K562 (cell line): ENCODE measurements around the gene TLE3. TPM values are rescaled to one million over a fixed set of nuclear protein-coding genes. Genes with fewer than 3 reads are reported as not detected.

Experiments
- CHCHD3 ChIP-seq: fragments of 250-450 bp; sonication (Bioruptor Pico); IDR thresholded peaks from 2 replicates; pipeline ENCODE4 v2.1.2; 2022; ENCODE audit warnings: mild to moderate bottlenecking
- EP300 ChIP-seq: IDR thresholded peaks from 2 replicates; pipeline ENCODE4 v1.6.1; 2012; ENCODE audit warnings: low read length, improper control_type of control experiment
- ERF ChIP-seq: fragments of 450-650 bp; formaldehyde crosslinking; IDR thresholded peaks from 2 replicates; pipeline ENCODE4 v1.4.0; 2020; ENCODE audit warnings: mild to moderate bottlenecking, mixed read lengths
- ETS2 ChIP-seq: IDR thresholded peaks from 2 replicates; pipeline ENCODE4 v1.6.1; 2016; ENCODE audit warnings: borderline replicate concordance, missing genetic modification characterization, mild to moderate bottlenecking, moderate library complexity, missing compliant biosample characterization; ENCODE audit not compliant: poor library complexity, severe bottlenecking
- FOXA1 ChIP-seq: fragments of 450-650 bp; IDR thresholded peaks from 2 replicates; pipeline ENCODE4 v1.6.1; 2016; ENCODE audit warnings: mild to moderate bottlenecking, borderline replicate concordance
- GATAD2B ChIP-seq: fragments of 450-650 bp; IDR thresholded peaks from 2 replicates; pipeline ENCODE4 v1.6.1; 2017; ENCODE audit warnings: mild to moderate bottlenecking, borderline replicate concordance
- LARP7 ChIP-seq: fragments of 450-650 bp; IDR thresholded peaks from 2 replicates; pipeline ENCODE4 v1.6.1; 2016
- MAFF ChIP-seq: IDR thresholded peaks from 2 replicates; pipeline ENCODE4 v1.6.1; 2012; ENCODE audit warnings: low read length, improper control_type of control experiment
- RFX5 ChIP-seq: IDR thresholded peaks from 2 replicates; pipeline ENCODE4 v1.6.1; 2011; ENCODE audit warnings: low read depth, mild to moderate bottlenecking, improper control_type of control experiment, low read length
- ZFX ChIP-seq: sonication (generic); formaldehyde crosslinking; IDR thresholded peaks from 2 replicates; pipeline ENCODE4 v1.8.0; 2022; ENCODE audit warnings: mild to moderate bottlenecking, missing genetic modification reagents, moderate library complexity
- ZNF785 ChIP-seq: fragments of 250-450 bp; sonication (Bioruptor Pico); IDR thresholded peaks from 2 replicates; pipeline ENCODE4 v1.4.0; 2020; ENCODE audit warnings: mild to moderate bottlenecking
- polyA plus RNA-seq, 8 experiments: library from polyadenylated mRNA; depleted of rRNA in 4 of 8; stranded (reverse) in 5 of 8; unstranded in 3 of 8; fragments of >200 nt; fragmentation: Nextera tagmentation in 2 of 8; fragmentation: Illumina TruSeq in 1 of 8; extraction: Ambion mirVana in 2 of 8; extraction: Trizol in 1 of 8; gene quantifications; 2 replicates each; pipeline versions ENCODE4 v1.2.1 to v1.2.3, GENCODE V29; 2011 to 2014; ENCODE audit warnings: inconsistent platforms in 1 of 8, missing spikeins in 1 of 8
- total RNA-seq, 7 experiments: library from RNA; depleted of rRNA in 6 of 7; stranded (reverse); fragments of >200 nt in 6 of 7; fragmentation: Illumina TruSeq in 2 of 7; extraction: Trizol in 2 of 7; gene quantifications; 2 replicates each; pipeline versions ENCODE4 v1.2.1 to v1.2.3, GENCODE V29; 2011 to 2021; ENCODE audit warnings: low replicate concordance in 1 of 7
- TF ChIP-seq, protein P1 (sequence below): fragments of 250-450 bp; sonication (Bioruptor Pico); IDR thresholded peaks from 2 replicates; pipeline ENCODE4 v1.5.1; 2021; ENCODE audit warnings: mild to moderate bottlenecking
- TF ChIP-seq, protein P2 (sequence below): fragments of 250-450 bp; sonication (Bioruptor Pico); IDR thresholded peaks from 2 replicates; pipeline ENCODE4 v1.4.0; 2020; ENCODE audit warnings: mild to moderate bottlenecking, moderate library complexity, borderline replicate concordance
- TF ChIP-seq, protein P3 (sequence below): fragments of 450-650 bp; IDR thresholded peaks from 2 replicates; pipeline ENCODE4 v1.7.0; 2016; ENCODE audit warnings: borderline replicate concordance
- TF ChIP-seq, protein P4 (sequence below): fragments of 450-650 bp; formaldehyde crosslinking; IDR thresholded peaks from 2 replicates; pipeline ENCODE4 v1.4.0; 2020; ENCODE audit warnings: mild to moderate bottlenecking, moderate library complexity
- TF ChIP-seq, protein P5 (sequence below): sonication (generic); formaldehyde crosslinking; IDR thresholded peaks from 2 replicates; pipeline ENCODE4 v1.8.1; 2023; ENCODE audit warnings: mild to moderate bottlenecking, missing genetic modification reagents
- TF ChIP-seq, protein P6 (sequence below): fragments of 200-800 bp; sonication (Bioruptor generic); IDR thresholded peaks from 2 replicates; pipeline ENCODE4 v1.6.1; 2017; ENCODE audit warnings: missing genetic modification characterization, missing compliant biosample characterization

TLE3 gene
- total and polyA plus RNA-seq, 9 of the 15 experiments (the other 6 are each of a cell fraction or from before 2014, with no cell fraction given): 1.5 to 84.2 (median 14.1) TPM

DNA sequence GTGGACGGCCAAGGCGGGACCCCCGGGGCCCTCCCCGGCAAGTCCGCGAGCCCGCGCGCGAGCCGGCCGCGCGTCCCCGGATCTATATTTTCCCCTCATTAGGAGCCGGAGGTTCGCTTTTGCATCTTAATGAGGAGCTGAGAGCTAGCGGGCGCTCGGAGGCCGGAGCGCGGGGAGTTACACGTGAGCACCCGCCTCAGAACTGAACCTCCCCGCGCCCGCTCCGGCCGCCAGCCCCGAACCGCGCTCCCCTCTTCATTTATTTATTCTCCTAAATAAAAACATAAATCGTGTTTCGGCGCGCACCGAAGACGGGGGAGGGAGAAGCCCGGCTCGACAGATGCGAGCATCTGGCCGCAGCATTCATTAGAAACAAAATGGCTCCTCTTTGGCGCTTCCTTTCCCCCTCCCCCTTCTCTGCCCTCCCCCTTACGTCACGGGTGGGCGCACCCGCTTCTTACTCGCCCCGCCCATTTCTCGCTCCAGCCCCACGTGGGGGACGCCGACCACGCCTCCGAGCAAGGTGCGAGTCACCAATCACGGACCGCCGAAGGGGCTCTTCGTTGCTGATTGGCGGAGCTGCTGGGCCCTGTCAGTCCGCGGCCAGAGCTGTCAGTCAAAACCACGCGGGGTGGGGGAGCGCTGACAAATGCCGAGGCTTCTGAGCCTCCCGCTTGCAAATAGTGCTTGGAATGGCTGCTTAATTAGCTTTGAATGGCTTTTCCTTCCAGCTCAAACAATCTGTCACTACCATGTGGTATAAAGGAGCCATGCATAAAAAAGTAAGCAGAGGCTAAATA is 1.6 kb upstream of the TLE3 start (continued):
- TF ChIP-seq, protein P1, sequence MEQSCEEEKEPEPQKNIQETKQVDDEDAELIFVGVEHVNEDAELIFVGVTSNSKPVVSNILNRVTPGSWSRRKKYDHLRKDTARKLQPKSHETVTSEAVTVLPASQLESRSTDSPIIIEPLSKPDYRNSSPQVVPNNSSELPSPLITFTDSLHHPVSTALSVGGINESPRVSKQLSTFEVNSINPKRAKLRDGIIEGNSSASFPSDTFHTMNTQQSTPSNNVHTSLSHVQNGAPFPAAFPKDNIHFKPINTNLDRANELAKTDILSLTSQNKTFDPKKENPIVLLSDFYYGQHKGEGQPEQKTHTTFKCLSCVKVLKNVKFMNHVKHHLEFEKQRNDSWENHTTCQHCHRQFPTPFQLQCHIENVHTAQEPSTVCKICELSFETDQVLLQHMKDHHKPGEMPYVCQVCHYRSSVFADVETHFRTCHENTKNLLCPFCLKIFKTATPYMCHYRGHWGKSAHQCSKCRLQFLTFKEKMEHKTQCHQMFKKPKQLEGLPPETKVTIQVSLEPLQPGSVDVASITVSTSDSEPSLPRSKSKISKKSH (CRISPR knock-in tag): no peak
- no peak for TF ChIP-seq LARP7
- TF ChIP-seq, protein P2, sequence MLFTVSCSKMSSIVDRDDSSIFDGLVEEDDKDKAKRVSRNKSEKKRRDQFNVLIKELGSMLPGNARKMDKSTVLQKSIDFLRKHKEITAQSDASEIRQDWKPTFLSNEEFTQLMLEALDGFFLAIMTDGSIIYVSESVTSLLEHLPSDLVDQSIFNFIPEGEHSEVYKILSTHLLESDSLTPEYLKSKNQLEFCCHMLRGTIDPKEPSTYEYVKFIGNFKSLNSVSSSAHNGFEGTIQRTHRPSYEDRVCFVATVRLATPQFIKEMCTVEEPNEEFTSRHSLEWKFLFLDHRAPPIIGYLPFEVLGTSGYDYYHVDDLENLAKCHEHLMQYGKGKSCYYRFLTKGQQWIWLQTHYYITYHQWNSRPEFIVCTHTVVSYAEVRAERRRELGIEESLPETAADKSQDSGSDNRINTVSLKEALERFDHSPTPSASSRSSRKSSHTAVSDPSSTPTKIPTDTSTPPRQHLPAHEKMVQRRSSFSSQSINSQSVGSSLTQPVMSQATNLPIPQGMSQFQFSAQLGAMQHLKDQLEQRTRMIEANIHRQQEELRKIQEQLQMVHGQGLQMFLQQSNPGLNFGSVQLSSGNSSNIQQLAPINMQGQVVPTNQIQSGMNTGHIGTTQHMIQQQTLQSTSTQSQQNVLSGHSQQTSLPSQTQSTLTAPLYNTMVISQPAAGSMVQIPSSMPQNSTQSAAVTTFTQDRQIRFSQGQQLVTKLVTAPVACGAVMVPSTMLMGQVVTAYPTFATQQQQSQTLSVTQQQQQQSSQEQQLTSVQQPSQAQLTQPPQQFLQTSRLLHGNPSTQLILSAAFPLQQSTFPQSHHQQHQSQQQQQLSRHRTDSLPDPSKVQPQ (CRISPR knock-in tag): no peak
- TF ChIP-seq, protein P3, sequence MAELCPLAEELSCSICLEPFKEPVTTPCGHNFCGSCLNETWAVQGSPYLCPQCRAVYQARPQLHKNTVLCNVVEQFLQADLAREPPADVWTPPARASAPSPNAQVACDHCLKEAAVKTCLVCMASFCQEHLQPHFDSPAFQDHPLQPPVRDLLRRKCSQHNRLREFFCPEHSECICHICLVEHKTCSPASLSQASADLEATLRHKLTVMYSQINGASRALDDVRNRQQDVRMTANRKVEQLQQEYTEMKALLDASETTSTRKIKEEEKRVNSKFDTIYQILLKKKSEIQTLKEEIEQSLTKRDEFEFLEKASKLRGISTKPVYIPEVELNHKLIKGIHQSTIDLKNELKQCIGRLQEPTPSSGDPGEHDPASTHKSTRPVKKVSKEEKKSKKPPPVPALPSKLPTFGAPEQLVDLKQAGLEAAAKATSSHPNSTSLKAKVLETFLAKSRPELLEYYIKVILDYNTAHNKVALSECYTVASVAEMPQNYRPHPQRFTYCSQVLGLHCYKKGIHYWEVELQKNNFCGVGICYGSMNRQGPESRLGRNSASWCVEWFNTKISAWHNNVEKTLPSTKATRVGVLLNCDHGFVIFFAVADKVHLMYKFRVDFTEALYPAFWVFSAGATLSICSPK: no peak
- TF ChIP-seq, protein P4, sequence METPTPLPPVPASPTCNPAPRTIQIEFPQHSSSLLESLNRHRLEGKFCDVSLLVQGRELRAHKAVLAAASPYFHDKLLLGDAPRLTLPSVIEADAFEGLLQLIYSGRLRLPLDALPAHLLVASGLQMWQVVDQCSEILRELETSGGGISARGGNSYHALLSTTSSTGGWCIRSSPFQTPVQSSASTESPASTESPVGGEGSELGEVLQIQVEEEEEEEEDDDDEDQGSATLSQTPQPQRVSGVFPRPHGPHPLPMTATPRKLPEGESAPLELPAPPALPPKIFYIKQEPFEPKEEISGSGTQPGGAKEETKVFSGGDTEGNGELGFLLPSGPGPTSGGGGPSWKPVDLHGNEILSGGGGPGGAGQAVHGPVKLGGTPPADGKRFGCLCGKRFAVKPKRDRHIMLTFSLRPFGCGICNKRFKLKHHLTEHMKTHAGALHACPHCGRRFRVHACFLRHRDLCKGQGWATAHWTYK (CRISPR knock-in tag): no peak
- no peak for TF ChIP-seq MAFF
- no peak for TF ChIP-seq ERF (CRISPR knock-in tag)
- no peak for TF ChIP-seq ETS2 (tag)
- TF ChIP-seq CHCHD3: no peak
- TF ChIP-seq, protein P5, sequence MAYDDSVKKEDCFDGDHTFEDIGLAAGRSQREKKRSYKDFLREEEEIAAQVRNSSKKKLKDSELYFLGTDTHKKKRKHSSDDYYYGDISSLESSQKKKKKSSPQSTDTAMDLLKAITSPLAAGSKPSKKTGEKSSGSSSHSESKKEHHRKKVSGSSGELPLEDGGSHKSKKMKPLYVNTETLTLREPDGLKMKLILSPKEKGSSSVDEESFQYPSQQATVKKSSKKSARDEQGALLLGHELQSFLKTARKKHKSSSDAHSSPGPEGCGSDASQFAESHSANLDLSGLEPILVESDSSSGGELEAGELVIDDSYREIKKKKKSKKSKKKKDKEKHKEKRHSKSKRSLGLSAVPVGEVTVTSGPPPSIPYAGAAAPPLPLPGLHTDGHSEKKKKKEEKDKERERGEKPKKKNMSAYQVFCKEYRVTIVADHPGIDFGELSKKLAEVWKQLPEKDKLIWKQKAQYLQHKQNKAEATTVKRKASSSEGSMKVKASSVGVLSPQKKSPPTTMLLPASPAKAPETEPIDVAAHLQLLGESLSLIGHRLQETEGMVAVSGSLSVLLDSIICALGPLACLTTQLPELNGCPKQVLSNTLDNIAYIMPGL: no peak
- peak; percentile 77 for TF ChIP-seq ZFX (CRISPR knock-in tag)
- no peak for TF ChIP-seq RFX5
- TF ChIP-seq EP300: no peak
- TF ChIP-seq GATAD2B: no peak
- TF ChIP-seq ZNF785: no peak
- no peak for TF ChIP-seq FOXA1
- TF ChIP-seq, protein P6, sequence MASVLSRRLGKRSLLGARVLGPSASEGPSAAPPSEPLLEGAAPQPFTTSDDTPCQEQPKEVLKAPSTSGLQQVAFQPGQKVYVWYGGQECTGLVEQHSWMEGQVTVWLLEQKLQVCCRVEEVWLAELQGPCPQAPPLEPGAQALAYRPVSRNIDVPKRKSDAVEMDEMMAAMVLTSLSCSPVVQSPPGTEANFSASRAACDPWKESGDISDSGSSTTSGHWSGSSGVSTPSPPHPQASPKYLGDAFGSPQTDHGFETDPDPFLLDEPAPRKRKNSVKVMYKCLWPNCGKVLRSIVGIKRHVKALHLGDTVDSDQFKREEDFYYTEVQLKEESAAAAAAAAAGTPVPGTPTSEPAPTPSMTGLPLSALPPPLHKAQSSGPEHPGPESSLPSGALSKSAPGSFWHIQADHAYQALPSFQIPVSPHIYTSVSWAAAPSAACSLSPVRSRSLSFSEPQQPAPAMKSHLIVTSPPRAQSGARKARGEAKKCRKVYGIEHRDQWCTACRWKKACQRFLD: 0 out of 2 replicates have a peak, but pooled peaks have one; percentile 54
